Measurements from ENCODE around the gene KRTAP5-2. TPM values are rescaled to one million over a fixed set of nuclear protein-coding genes. Genes with fewer than 3 reads are reported as not detected.

KRTAP5-2 gene
- total RNA-seq, 1 donor from 2014 or later = not detected

GRCh38 chr11:1570531-1570895 lies 27.6 kb downstream of the KRTAP5-2 start:
- DNase-seq (ENCODE audit: low spot score, unreplicated experiment) = no peak
- H3K9me3 Mint-ChIP-seq (ENCODE audit: low read depth) = no peaks in the 10 kb centered on the region
- peak overlapping the region; percentile 65 for H3K4me3 Mint-ChIP-seq (ENCODE audit: low read depth)
- no peak for TF ChIP-seq CTCF (IDR thresholded peaks at IDR 0.05; ENCODE audit: unreplicated experiment)
- H3K36me3 Mint-ChIP-seq (ENCODE audit: insufficient read depth) = no peaks in the 10 kb centered on the region
- H3K27ac Mint-ChIP-seq = no peak overlapping the region
- H3K4me1 Mint-ChIP-seq (ENCODE audit: low read depth) = peaks cover 2% of the 10 kb centered on the region
- peaks cover 18% of the 10 kb centered on the region for H3K27me3 Mint-ChIP-seq

GRCh38 chr11:1570001-1570453 lies 28.1 kb downstream of the KRTAP5-2 start:
- Mint-ChIP-seq H3K4me3 (ENCODE audit: low read depth) (peak overlapping the region; percentile 26), H3K9me3 (ENCODE audit: low read depth) (no peaks in the 10 kb centered on the region), H3K36me3 (ENCODE audit: insufficient read depth) (no peaks in the 10 kb centered on the region)

GRCh38 chr11:1569251-1569780 lies 28.8 kb downstream of the KRTAP5-2 start:
- no peak for DNase-seq (ENCODE audit: low spot score, unreplicated experiment)
- Mint-ChIP-seq H3K9me3 (ENCODE audit: low read depth) (no peaks in the 10 kb centered on the region), H3K4me1 (ENCODE audit: low read depth) (peaks cover 2% of the 10 kb centered on the region), H3K27ac (peak overlapping the region; percentile 59), H3K27me3 (peaks cover 12% of the 10 kb centered on the region), H3K4me3 (ENCODE audit: low read depth) (peak overlapping the region; percentile 38), H3K36me3 (ENCODE audit: insufficient read depth) (no peaks in the 10 kb centered on the region)
- no peak for TF ChIP-seq CTCF (IDR thresholded peaks at IDR 0.05; ENCODE audit: unreplicated experiment)

More at GRCh38 chr11:1570001-1570453, 28.1 kb downstream of the KRTAP5-2 start:
- H3K27me3 Mint-ChIP-seq = peaks cover 15% of the 10 kb centered on the region
- H3K4me1 Mint-ChIP-seq (ENCODE audit: low read depth) = peaks cover 2% of the 10 kb centered on the region
- no peak for DNase-seq (ENCODE audit: low spot score, unreplicated experiment)
- TF ChIP-seq CTCF (IDR thresholded peaks at IDR 0.05; ENCODE audit: unreplicated experiment) = no peak
- no peak overlapping the region for H3K27ac Mint-ChIP-seq

GRCh38 chr11:1568441-1568911 lies 29.6 kb downstream of the KRTAP5-2 start:
- Mint-ChIP-seq H3K27ac (no peak overlapping the region), H3K4me1 (ENCODE audit: low read depth) (peaks cover 2% of the 10 kb centered on the region), H3K4me3 (ENCODE audit: low read depth) (no peak overlapping the region), H3K36me3 (ENCODE audit: insufficient read depth) (no peaks in the 10 kb centered on the region), H3K9me3 (ENCODE audit: low read depth) (no peaks in the 10 kb centered on the region), H3K27me3 (peaks cover 9% of the 10 kb centered on the region)
- no peak for TF ChIP-seq CTCF (IDR thresholded peaks at IDR 0.05; ENCODE audit: unreplicated experiment)
- no peak for DNase-seq (ENCODE audit: low spot score, unreplicated experiment)

GRCh38 chr11:1567721-1568100 lies 30.4 kb downstream of the KRTAP5-2 start:
- Mint-ChIP-seq H3K4me1 (ENCODE audit: low read depth) (peaks cover 2% of the 10 kb centered on the region), H3K9me3 (ENCODE audit: low read depth) (no peaks in the 10 kb centered on the region), H3K27me3 (peaks cover 7% of the 10 kb centered on the region), H3K36me3 (ENCODE audit: insufficient read depth) (no peaks in the 10 kb centered on the region), H3K4me3 (ENCODE audit: low read depth) (no peak overlapping the region), H3K27ac (no peak overlapping the region)
- TF ChIP-seq CTCF (IDR thresholded peaks at IDR 0.05; ENCODE audit: unreplicated experiment) = no peak
- no peak for DNase-seq (ENCODE audit: low spot score, unreplicated experiment)

Measured in progenitor cell of endocrine pancreas (in vitro differentiated cells).